ENCODE results near the gene PARD3.

The PARD3 gene

GRCh38 chr10:34599026-34599795 is 215.9 kb downstream of the PARD3 start:
- TF ChIP-seq, protein P1, sequence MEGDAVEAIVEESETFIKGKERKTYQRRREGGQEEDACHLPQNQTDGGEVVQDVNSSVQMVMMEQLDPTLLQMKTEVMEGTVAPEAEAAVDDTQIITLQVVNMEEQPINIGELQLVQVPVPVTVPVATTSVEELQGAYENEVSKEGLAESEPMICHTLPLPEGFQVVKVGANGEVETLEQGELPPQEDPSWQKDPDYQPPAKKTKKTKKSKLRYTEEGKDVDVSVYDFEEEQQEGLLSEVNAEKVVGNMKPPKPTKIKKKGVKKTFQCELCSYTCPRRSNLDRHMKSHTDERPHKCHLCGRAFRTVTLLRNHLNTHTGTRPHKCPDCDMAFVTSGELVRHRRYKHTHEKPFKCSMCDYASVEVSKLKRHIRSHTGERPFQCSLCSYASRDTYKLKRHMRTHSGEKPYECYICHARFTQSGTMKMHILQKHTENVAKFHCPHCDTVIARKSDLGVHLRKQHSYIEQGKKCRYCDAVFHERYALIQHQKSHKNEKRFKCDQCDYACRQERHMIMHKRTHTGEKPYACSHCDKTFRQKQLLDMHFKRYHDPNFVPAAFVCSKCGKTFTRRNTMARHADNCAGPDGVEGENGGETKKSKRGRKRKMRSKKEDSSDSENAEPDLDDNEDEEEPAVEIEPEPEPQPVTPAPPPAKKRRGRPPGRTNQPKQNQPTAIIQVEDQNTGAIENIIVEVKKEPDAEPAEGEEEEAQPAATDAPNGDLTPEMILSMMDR (IDR thresholded peaks at IDR 0.05; ENCODE audit: low read depth, low read length, missing control alignments) = no peak
- DNase-seq (ENCODE audit: low read depth) = no peak
- H3K4me3 ChIP-seq (ENCODE audit: low read depth, low read length) = no peak overlapping the region

- H3K4me3 ChIP-seq (ENCODE audit: low read depth, low read length) = no peak overlapping the region
- TF ChIP-seq, protein P1 (IDR thresholded peaks at IDR 0.05; ENCODE audit: low read depth, low read length, missing control alignments) = no peak
- DNase-seq (ENCODE audit: low read depth) = no peak
Measured at GRCh38 chr10:34596351-34596750, 218.7 kb downstream of the PARD3 start.

DNA sequence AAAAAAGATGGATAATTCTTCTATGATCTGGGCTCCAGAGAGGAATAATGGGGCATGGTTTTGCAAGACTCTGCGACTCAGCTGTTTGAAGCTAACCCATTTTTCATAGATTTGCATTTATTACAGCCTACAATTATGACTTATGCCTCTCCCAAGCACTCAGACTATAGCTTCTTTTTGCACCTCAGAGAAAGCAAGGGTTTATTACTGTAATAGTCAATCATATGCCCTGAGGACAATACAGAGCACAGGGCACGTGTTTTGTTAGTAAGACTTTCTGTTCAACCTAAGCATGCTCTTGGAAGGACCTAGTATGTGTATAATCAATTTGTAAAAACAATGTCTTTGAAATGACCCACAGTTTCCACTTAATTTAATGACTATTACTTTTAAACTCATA is 221.2 kb downstream of the PARD3 start:
- TF ChIP-seq, protein P1 (IDR thresholded peaks at IDR 0.05; ENCODE audit: low read depth, low read length, missing control alignments) = no peak
- no peak for DNase-seq (ENCODE audit: low read depth)

GRCh38 chr10:34593374-34593890 is 221.7 kb downstream of the PARD3 start:
- no peak for DNase-seq (ENCODE audit: low read depth)
- TF ChIP-seq, protein P1 (IDR thresholded peaks at IDR 0.05; ENCODE audit: low read depth, low read length, missing control alignments) = no peak
- no peak overlapping the region for H3K4me3 ChIP-seq (ENCODE audit: low read depth, low read length)

More for the DNA sequence above, 221.2 kb downstream of the PARD3 start:
- no peak overlapping the region for H3K4me3 ChIP-seq (ENCODE audit: low read depth, low read length)

- no peak for DNase-seq (ENCODE audit: low read depth)
- TF ChIP-seq, protein P1 (IDR thresholded peaks at IDR 0.05; ENCODE audit: low read depth, low read length, missing control alignments) = no peak
- H3K4me3 ChIP-seq (ENCODE audit: low read depth, low read length) = no peak overlapping the region
Measured at GRCh38 chr10:34590793-34591192, 224.3 kb downstream of the PARD3 start.

GRCh38 chr10:34589275-34589674 is 225.8 kb downstream of the PARD3 start:
- no peak for DNase-seq (ENCODE audit: low read depth)
- TF ChIP-seq, protein P1 (IDR thresholded peaks at IDR 0.05; ENCODE audit: low read depth, low read length, missing control alignments) = no peak
- no peak overlapping the region for H3K4me3 ChIP-seq (ENCODE audit: low read depth, low read length)

DNA sequence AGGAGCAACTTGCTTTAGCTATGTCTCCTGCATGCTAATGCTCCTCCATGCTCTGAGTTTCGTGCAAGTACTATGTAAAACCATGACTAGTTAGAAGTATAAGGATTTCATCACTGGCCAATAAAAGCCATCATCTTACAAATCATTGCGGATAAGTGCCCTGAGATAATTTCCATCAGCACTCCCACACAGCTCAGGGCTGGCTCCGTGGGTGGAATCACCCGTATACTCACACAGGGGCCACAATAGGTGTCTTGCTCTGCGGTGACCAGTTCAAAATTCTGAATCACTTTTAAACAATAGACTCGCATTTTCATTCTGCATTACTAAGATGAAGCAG is 227.4 kb downstream of the PARD3 start:
- TF ChIP-seq, protein P1 (IDR thresholded peaks at IDR 0.05; ENCODE audit: low read depth, low read length, missing control alignments) = no peak
- DNase-seq (ENCODE audit: low read depth) = no peak

More for the DNA sequence above, 227.4 kb downstream of the PARD3 start:
- no peak overlapping the region for H3K4me3 ChIP-seq (ENCODE audit: low read depth, low read length)

All from GM12864 (cell line).